ENCODE data around the gene ZNF524. TPM values are rescaled to one million over a fixed set of nuclear protein-coding genes. Genes with fewer than 3 reads are reported as not detected.

ZNF524 gene
- total RNA-seq, 4 donors from 2014 or later: 30.3 to 45.2 (median 44.4) TPM

DNA sequence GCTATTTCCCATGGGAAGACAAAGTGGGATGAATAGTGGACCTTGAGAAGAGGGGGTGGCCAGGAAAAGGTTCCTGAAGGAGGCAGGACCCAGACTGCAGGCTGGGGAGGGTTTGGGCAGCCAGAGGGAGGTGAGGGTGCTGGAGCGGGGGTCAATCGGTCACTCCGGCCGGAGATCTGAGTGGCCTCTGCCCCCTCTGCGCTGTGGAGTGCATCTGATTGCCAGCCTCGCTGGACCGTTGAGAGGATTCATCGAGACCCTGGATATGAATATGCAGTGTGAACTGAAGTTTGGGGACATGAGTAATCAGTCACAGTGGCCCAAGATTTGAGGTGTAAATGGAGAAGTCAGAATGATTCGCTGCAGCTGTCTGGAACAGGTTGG is 35.2 kb downstream of the ZNF524 start:
- no peaks in the 10 kb centered on the region for H3K9me3 ChIP-seq
- TF ChIP-seq, protein P1, sequence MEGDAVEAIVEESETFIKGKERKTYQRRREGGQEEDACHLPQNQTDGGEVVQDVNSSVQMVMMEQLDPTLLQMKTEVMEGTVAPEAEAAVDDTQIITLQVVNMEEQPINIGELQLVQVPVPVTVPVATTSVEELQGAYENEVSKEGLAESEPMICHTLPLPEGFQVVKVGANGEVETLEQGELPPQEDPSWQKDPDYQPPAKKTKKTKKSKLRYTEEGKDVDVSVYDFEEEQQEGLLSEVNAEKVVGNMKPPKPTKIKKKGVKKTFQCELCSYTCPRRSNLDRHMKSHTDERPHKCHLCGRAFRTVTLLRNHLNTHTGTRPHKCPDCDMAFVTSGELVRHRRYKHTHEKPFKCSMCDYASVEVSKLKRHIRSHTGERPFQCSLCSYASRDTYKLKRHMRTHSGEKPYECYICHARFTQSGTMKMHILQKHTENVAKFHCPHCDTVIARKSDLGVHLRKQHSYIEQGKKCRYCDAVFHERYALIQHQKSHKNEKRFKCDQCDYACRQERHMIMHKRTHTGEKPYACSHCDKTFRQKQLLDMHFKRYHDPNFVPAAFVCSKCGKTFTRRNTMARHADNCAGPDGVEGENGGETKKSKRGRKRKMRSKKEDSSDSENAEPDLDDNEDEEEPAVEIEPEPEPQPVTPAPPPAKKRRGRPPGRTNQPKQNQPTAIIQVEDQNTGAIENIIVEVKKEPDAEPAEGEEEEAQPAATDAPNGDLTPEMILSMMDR (IDR thresholded peaks at IDR 0.05): no peak
- TF ChIP-seq POLR2A (IDR thresholded peaks at IDR 0.05): no peak
- H3K27me3 ChIP-seq: no peaks in the 10 kb centered on the region
- H3K36me3 ChIP-seq: peaks cover 0 to 6% (median 0%) of the 10 kb centered on the region in 3 donors
- DNase-seq: no peak
- H3K27ac ChIP-seq: peak overlapping the region; percentile 91 to 99 (median 96)
- peaks cover 6 to 40% (median 13%) of the 10 kb centered on the region in 4 donors for H3K4me1 ChIP-seq
- H3K4me3 ChIP-seq: peak overlapping the region; percentile 64 to 98 (median 89)

DNA sequence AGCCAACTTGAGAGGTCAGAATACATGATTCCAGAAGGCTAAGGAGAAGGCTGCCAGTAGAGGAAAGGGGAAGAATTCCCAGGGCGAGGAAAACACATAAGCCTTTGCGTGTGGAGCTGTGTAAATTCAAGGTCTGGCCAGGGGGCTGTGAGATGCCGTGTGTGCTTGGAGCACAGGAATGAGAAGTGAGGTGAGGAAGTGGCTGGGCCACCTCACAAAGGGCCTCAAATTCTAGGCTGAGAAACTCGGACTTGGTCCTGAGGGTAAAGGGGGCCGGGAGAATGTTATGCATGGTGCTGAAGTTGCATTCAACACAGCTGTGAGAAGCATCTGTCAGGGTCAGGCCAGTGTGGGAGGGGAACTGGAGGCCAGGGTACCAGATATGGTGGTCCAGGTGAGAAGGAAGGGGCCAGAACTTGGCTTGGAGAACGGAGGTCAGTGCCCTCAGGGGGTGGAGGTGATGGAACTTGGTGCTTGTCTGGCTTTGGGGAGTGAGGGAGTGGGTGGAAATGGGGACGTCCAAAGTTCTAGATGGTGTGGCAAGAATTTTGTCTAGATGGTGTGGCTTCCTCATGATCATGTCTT is 35.9 kb downstream of the ZNF524 start:
- DNase-seq: no peak
- Histone ChIP-seq H3K9me3 (no peaks in the 10 kb centered on the region), H3K36me3 (peaks cover 0 to 6% (median 0%) of the 10 kb centered on the region in 3 donors), H3K4me3 (peak overlapping the region; percentile 64 to 98 (median 89)), H3K27me3 (no peaks in the 10 kb centered on the region), H3K4me1 (peaks cover 6 to 44% (median 13%) of the 10 kb centered on the region in 4 donors), H3K27ac (peak overlapping the region; percentile 91 to 99 (median 96))
- no peak for TF ChIP-seq POLR2A (IDR thresholded peaks at IDR 0.05)
- TF ChIP-seq, protein P1 (IDR thresholded peaks at IDR 0.05): no peak

DNA sequence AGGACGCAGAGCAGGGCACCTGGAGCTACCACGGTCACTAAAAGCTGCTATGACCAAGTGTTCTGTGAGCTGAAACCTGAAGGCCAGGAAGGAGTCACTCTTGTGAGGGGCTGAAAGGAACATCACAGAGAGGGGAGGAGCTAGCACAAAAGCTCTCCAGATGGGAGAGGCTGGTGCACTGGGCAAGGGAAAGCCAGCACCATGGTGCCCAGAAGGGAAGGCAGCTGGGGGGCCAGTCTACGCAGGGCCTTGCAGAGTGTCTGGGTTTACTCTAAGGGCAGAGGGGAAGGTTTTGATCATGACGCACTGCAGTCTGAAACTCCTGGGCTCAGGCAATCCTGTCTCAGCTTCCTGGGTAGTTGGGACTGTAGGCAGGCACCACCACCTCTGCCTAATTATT is 36.6 kb downstream of the ZNF524 start:
- TF ChIP-seq POLR2A (IDR thresholded peaks at IDR 0.05): no peak
- TF ChIP-seq, protein P1 (IDR thresholded peaks at IDR 0.05): no peak
- no peak for DNase-seq
- H3K4me1 ChIP-seq: peaks cover 6 to 49% (median 13%) of the 10 kb centered on the region in 4 donors
- no peaks in the 10 kb centered on the region for H3K9me3 ChIP-seq
- H3K36me3 ChIP-seq: peaks cover 0 to 6% (median 0%) of the 10 kb centered on the region in 3 donors
- no peaks in the 10 kb centered on the region for H3K27me3 ChIP-seq
- H3K27ac ChIP-seq: no peak overlapping the region
- no peak overlapping the region for H3K4me3 ChIP-seq

DNA sequence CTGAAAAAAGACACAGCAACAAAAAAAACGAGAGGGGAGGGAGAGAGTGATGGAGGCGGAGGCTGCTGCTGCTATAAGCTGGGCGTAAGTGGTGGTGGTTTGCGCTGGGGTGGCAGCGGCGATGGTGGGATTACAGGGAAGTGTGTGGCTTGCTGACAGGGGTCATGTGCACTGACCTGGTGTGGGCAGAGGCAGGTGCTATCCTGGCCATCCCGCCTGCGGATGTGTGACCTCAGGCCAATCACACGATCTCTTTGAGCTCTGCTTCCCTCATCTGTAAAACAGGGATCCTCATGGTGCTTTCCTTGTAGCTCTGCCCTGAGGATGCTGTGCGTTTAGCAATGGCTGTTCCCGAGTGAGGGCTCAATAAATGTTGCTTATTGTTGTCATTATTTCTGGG is 37.4 kb downstream of the ZNF524 start:
- DNase-seq: no peak
- H3K36me3 ChIP-seq: peaks cover 0 to 6% (median 0%) of the 10 kb centered on the region in 3 donors
- H3K4me1 ChIP-seq: peaks cover 6 to 57% (median 14%) of the 10 kb centered on the region in 4 donors
- H3K27ac ChIP-seq: no peak overlapping the region
- no peaks in the 10 kb centered on the region for H3K27me3 ChIP-seq
- no peaks in the 10 kb centered on the region for H3K9me3 ChIP-seq
- TF ChIP-seq POLR2A (IDR thresholded peaks at IDR 0.05): no peak
- TF ChIP-seq, protein P1 (IDR thresholded peaks at IDR 0.05): no peak
- H3K4me3 ChIP-seq: no peak overlapping the region

DNA sequence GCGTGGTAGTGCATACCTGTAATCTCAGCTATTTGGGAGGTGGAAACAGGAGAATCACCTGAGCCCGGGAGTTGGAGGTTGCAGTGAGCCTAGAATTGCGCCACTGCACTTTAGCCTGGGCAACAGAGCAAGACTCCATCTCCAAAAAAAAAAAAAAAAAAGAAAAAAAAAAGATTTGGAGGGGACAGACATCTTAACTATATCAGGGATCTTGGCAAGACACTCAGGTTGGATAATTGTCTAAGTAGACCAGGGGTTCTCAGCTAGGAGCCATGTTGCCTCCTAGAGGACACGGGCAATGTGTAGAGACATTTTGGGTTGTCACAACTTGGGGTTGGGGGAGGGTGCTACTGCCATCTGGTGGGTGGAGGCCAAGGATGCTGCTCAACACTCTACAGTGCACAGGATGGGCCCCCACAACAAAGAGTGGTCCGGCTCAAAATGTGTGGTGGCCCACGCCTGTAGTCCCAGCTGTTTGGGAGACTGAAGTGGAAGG is 38.8 kb downstream of the ZNF524 start:
- H3K4me3 ChIP-seq: no peak overlapping the region
- peak overlapping the region in 1 of 4 donors; percentile 97 for H3K27ac ChIP-seq
- TF ChIP-seq POLR2A (IDR thresholded peaks at IDR 0.05): no peak
- TF ChIP-seq, protein P1 (IDR thresholded peaks at IDR 0.05): peak in 5 of 6 experiments; percentile 20 to 36 (median 28)
- peaks cover 0 to 6% (median 0%) of the 10 kb centered on the region in 3 donors for H3K36me3 ChIP-seq
- no peaks in the 10 kb centered on the region for H3K9me3 ChIP-seq
- DNase-seq: peak in 1 of 3 donors; percentile 50
- H3K27me3 ChIP-seq: no peaks in the 10 kb centered on the region
- H3K4me1 ChIP-seq: peaks cover 6 to 66% (median 19%) of the 10 kb centered on the region in 4 donors
